Measurements from ENCODE around the gene ISCU. TPM values are rescaled to one million over a fixed set of nuclear protein-coding genes. Genes with fewer than 3 reads are reported as not detected.

ISCU gene
- total RNA-seq, 4 donors from 2014 or later, result 113 to 155 (median 130) TPM

GRCh38 chr12:108526482-108527165 is 35.8 kb upstream of the ISCU start:
- Histone ChIP-seq H3K36me3 (peaks cover 0 to 82% (median 38%) of the 10 kb centered on the region in 4 donors), H3K9me3 (no peaks in the 10 kb centered on the region), H3K27ac (no peak overlapping the region), H3K4me3 (no peak overlapping the region), H3K4me1 (no peaks in the 10 kb centered on the region), H3K27me3 (no peaks in the 10 kb centered on the region)
- in situ Hi-C loops (cut with MboI; ENCODE audit: low pct_ligation_motif_present in 1 of 4, low pct_unique_long_range_greater_than_20kb in 1 of 4, low sequenced_read_pairs in 3 of 4) (no loop called here), intact Hi-C loops (cut with DNase I; ENCODE audit: low total_unique reads) (no loop called here)
- TF ChIP-seq POLR2AphosphoS5 (IDR thresholded peaks at IDR 0.05), result no peak
- TF ChIP-seq POLR2A (IDR thresholded peaks at IDR 0.05), result no peak
- TF ChIP-seq EP300 (IDR thresholded peaks at IDR 0.05; ENCODE audit: low read depth), result no peak
- no peak for TF ChIP-seq CTCF (IDR thresholded peaks at IDR 0.05)
- 84% methylated on average over 10 of the region's 10 CpGs; no CpG with 5 or more reads in 1 of the 2 donors for WGBS, 2 donors (ENCODE audit: low coverage in 1 of 2)
- no peak for DNase-seq

GRCh38 chr12:108527166-108527496 is 35.3 kb upstream of the ISCU start:
- H3K4me3 ChIP-seq, result no peak overlapping the region
- in situ Hi-C loops (cut with MboI; ENCODE audit: low pct_ligation_motif_present in 1 of 4, low pct_unique_long_range_greater_than_20kb in 1 of 4, low sequenced_read_pairs in 3 of 4), result no loop called here
- no peak for DNase-seq
- no peaks in the 10 kb centered on the region for H3K9me3 ChIP-seq
- 91% methylated on average over 6 of the region's 6 CpGs; no CpG with 5 or more reads in 1 of the 2 donors for WGBS, 2 donors (ENCODE audit: low coverage in 1 of 2)
- intact Hi-C loops (cut with DNase I; ENCODE audit: low total_unique reads), result no loop called here
- H3K27me3 ChIP-seq, result no peaks in the 10 kb centered on the region
- H3K27ac ChIP-seq, result no peak overlapping the region
- H3K36me3 ChIP-seq, result peaks cover 0 to 82% (median 40%) of the 10 kb centered on the region in 4 donors
- no peak for TF ChIP-seq POLR2A (IDR thresholded peaks at IDR 0.05)
- TF ChIP-seq POLR2AphosphoS5 (IDR thresholded peaks at IDR 0.05), result no peak
- TF ChIP-seq CTCF (IDR thresholded peaks at IDR 0.05), result no peak
- TF ChIP-seq EP300 (IDR thresholded peaks at IDR 0.05; ENCODE audit: low read depth), result no peak
- H3K4me1 ChIP-seq, result no peaks in the 10 kb centered on the region

- H3K4me1 ChIP-seq, result no peaks in the 10 kb centered on the region
- intact Hi-C loops (cut with DNase I; ENCODE audit: low total_unique reads) (no loop called here), in situ Hi-C loops (cut with MboI; ENCODE audit: low pct_ligation_motif_present in 1 of 4, low pct_unique_long_range_greater_than_20kb in 1 of 4, low sequenced_read_pairs in 3 of 4) (no loop called here)
- TF ChIP-seq EP300 (IDR thresholded peaks at IDR 0.05; ENCODE audit: low read depth) (no peak), POLR2A (IDR thresholded peaks at IDR 0.05) (no peak), POLR2AphosphoS5 (IDR thresholded peaks at IDR 0.05) (no peak), CTCF (IDR thresholded peaks at IDR 0.05) (no peak)
- no peaks in the 10 kb centered on the region for H3K9me3 ChIP-seq
- H3K4me3 ChIP-seq, result no peak overlapping the region
- H3K36me3 ChIP-seq, result peaks cover 0 to 82% (median 38%) of the 10 kb centered on the region in 4 donors
- no peak overlapping the region for H3K27ac ChIP-seq
- no peak for DNase-seq
- WGBS, 2 donors (ENCODE audit: low coverage in 1 of 2), result 96 to 100% methylated on average over 2 to 9 of the region's 9 CpGs
- no peaks in the 10 kb centered on the region for H3K27me3 ChIP-seq
These were observed 32.2 kb upstream of the ISCU start for GRCh38 chr12:108530161-108530560.

GRCh38 chr12:108531929-108532848 is 30.2 kb upstream of the ISCU start:
- no peak overlapping the region for H3K4me3 ChIP-seq
- WGBS, 2 donors (ENCODE audit: low coverage in 1 of 2), result 93 to 97% methylated on average over 3 to 15 of the region's 15 CpGs

More at GRCh38 chr12:108531929-108532848, 30.2 kb upstream of the ISCU start:
- Histone ChIP-seq H3K4me1 (no peaks in the 10 kb centered on the region), H3K27me3 (no peaks in the 10 kb centered on the region), H3K9me3 (no peaks in the 10 kb centered on the region), H3K27ac (no peak overlapping the region), H3K36me3 (peaks cover 0 to 91% (median 38%) of the 10 kb centered on the region in 4 donors)
- in situ Hi-C loops (cut with MboI; ENCODE audit: low pct_ligation_motif_present in 1 of 4, low pct_unique_long_range_greater_than_20kb in 1 of 4, low sequenced_read_pairs in 3 of 4) (no loop called here), intact Hi-C loops (cut with DNase I; ENCODE audit: low total_unique reads) (no loop called here)
- no peak for DNase-seq
- no peak for TF ChIP-seq EP300 (IDR thresholded peaks at IDR 0.05; ENCODE audit: low read depth)
- no peak for TF ChIP-seq POLR2A (IDR thresholded peaks at IDR 0.05)
- TF ChIP-seq POLR2AphosphoS5 (IDR thresholded peaks at IDR 0.05), result no peak
- no peak for TF ChIP-seq CTCF (IDR thresholded peaks at IDR 0.05)
